GM20431 (cell line): ENCODE measurements around the gene TMEM150A.
"Not testable (repeated sequence)": the region's sequence is repeated elsewhere in the genome, so short reads cannot be mapped to it uniquely, and the experiment has no call there.

Experiments used
- in situ Hi-C: fragments of 300-500 bp; cut with MseI, MboI; formaldehyde crosslinking; loops from one replicate; pipeline ENCODE4 v1.15.0; 2020; ENCODE audit warnings: low sequenced_read_pairs; ENCODE audit not compliant: unreplicated experiment

Gene TMEM150A

DNA sequence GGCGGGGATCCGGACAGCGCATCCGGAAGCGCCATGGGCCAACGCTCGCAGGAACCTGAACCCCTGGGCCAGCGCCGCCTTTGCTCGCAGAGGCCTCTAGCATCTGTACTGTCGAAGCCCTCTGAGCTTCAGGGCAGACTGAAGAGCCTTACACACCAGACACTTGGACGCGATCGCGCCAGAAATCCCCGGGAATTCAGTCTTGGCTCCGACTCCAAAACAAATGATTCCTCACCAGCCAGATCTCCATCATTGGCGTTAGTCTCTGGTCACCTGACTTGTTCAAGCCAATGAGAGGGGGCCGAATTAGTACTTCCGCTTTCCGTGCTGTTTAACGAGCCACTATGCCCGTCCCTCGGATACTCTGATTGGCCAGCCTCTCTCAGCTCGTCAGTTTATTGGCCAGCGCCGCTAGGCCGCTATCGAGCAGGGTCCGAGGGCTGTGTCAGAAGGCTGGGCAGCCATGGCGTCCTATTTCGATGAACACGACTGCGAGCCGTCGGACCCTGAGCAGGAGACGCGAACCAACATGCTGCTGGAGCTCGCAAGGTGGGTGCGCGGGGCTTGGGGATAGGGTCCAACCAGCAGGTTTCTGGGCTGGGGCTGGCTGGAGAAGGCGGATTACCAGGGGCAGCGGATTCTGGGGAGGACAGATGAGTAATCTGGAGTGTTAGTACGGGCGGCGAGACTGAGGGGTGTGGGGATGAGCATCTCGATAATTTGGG is 7.0 kb downstream of the TMEM150A start, which contains the start of gene RNF181:
Gene RNF181 (plus strand): TSS at position 445 of the 725 bp plus-strand sequence. CDS start 19 bp downstream, at position 464.
- in situ Hi-C loops: no loop called here

DNA sequence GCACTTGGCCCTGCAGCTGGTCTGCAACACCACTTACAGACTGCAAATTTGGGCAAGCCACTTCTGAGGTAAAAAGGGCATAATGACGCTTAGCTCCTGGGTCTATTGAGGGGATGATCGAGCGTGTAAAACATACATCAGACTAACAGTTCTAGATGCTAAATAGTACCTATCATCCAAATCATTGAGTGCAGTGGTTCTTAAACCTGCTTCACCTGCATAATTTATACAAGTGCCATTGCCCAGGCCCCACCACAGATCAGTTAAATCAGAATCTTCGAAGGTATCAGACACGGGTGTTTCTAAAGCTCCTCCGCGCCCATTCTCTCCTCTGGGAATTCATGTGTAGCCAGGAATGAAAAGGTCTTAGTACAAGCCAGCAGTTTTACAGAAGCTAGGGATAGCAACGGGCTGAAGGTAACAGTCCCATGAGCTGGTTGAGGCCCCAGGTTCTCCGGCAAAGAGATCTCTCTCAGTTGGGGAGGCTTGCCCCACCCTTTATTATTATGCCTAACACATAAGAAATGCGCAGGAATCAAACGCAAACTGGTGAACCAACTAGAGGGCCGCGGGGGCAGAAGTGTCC is 7.7 kb downstream of the TMEM150A start:
- in situ Hi-C loops: no loop called here

DNA sequence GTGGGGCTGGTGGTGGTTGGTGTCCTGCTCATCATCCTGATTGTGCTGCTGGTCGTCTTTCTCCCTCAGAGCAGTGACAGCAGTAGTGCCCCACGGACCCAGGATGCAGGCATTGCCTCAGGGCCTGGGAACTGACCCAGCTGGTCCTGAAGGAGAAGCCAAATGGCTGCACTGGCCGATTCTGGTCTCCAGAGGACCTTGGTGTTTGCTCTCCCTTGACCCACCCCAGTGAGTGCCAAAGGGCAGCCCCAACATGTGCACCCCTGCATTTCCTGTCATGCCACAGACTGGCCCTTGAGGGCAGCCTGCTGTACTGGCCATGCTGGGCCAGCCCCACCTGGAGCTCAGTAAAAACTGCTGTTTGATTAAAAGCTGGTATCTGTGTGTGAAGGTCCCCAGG is 9.5 kb downstream of the TMEM150A start:
- in situ Hi-C loops: no loop called here

DNA sequence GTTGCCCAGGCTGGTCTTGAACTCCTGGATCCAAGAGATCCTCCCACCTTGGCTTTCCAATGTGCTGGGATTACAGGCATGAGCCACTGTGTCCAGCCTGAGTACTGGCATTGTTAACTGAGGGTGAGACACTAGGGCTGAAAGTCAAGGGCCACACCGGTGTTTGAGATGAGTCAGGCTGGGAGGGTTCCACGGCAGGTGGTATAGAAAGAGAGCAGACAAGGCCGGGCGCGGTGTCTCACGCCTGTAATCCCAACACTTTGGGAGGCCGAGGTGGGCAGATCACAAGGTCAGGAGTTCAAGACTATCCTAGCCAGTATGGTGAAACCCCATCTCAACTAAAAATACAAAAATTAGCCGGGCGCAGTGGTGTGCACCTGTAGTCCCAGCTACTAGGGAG is 10.2 kb downstream of the TMEM150A start:
- in situ Hi-C loops: not testable (repeated sequence)

DNA sequence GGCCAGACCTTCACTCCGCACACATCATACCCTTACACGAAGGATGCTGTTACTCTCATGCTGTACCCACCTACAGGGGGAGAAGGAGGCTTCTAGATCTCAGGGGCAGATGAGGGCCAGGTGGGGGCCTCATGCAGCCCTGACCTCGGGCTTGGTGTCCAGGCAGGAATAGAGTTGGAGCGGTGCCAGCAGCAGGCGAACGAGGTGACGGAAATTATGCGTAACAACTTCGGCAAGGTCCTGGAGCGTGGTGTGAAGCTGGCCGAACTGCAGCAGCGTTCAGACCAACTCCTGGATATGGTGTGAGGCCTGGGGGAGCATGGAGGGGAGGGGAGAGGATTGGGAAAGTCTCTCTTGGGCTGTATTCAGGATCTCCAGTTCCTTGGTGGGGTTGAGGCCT is 10.9 kb downstream of the TMEM150A start:
- in situ Hi-C loops: no loop called here

DNA sequence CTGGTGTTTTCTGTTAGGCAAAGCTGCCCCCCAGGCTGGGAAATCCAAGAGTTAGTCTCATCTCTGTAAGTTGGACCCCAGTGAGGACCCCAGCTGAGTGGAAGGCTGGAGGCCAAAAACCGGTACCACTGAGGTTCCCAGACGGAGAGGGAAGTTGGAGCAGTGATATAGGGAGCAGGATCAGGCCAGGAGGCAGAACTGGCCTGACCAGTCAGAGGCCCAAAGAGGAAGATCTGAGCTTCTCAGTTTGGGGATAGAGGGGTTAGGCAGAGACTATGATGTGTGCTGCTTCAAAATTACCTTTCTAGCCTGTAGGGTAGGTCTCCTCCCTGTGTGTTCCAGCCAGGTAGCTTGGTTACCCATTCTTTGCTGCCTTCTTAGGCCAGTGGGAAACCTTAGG is 11.5 kb downstream of the TMEM150A start:
- in situ Hi-C loops: no loop called here

DNA sequence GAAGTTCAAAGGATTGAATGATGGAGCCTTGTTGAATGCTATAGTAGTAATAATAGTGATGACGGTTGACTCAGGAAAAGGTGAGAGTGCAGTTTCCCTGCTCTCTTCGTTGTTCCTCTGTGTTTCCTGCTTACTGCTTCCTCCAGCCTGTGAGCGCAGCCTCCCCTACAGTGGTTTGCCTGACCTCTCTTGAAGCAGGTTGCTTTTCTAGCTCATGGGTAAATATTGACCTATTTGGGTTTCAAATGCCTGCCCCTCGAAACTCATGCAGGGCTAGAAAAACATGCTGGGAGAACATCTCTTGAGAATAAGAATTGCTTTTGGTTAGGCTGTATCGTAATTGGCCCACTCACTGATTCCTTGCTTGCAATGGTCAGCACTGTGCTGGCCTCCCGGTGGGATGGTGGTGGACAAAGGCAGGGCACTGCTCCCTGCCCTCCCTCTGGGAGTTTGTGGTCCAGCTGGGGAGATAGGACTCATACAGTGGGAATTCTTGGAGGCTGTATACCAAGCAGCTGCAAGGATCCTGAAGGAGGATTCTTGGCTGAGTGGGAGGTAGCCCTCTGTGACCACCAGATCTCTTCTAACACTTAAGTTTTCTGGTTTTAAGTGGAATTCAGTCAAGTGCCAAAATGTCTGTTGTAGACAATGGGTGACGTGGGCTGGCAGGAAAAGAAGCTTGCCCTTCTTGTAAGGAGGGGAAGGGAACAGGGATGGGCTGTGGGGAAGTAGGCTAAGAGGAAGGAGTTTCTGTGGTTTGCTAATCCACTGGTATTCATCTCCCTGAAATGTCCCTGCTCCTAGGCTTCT is 12.3 kb downstream of the TMEM150A start:
- in situ Hi-C loops: no loop called here

DNA sequence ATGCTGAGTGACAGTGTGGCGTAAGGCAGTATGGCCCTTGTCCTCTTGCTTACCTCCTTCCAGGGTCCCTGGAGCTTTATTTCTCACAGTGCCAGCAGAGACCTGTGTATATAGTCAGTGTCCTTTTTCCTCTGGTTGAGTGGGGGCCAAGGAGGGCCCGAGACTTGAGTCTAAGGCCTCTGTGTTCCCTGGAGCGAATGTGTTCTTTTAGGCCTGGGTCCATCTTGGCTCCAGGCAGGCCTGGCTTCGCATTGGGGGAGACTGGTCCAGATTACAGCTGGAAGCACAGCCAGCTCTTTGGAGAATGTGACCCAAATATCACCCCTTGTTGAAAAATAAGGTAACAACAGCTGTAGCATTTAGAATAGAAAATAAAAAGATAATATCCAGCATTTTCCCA is 13.3 kb downstream of the TMEM150A start:
- in situ Hi-C loops: no loop called here

DNA sequence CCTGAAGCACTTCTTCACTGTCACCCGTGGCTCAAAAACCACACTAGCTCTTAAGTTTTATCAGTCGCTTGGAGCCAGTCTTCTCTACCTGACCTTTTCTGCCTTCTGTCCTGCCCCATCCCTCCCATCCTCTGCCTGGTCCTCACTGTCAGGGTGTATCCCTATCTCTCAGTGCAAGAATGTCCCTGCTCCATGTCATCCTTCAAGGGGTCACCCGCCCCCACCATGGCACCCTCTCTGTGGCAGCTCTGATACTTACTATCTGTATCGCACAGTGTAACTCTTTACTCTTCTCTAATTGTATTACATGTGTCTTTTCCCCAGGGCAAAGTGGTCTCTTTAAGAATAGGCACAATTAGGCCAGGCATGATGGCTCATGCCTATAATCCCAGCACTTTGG is 13.9 kb downstream of the TMEM150A start:
- in situ Hi-C loops: no loop called here

DNA sequence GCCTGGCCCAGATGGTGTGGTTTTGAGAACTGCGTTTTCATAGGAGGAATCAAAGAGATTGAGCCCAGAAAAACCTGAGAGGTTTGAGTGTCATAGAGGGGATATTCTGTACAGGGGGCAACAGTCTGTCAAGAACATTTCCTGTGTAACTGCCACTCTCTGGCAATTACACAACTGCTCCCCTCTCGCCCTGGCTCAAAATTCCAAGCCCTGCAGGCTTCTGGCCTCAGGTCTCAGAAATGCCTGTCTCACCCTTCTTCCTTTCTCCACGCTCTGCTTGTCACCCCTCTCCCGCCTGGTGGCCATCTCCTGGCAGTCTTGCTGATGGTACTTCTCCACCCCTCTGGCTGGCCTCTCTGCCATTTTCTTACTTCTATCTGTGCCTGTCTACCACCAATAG is 14.3 kb downstream of the TMEM150A start:
- in situ Hi-C loops: no loop called here

DNA sequence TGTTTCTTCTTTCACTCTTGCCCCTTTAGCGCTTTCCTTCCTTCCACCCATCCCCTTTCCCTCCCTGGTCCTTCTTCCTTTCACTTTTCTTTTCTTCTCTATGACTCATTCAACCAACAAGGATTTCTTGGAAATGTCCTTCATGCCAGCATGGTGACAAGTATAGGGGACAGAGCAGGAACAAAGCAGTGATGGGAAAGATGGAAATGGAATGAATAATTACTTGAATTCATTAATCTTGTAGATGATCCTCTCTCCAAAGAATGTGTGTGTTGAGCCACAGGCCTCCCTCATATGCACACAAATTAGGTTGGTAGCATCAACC is 16.8 kb downstream of the TMEM150A start:
- in situ Hi-C loops: no loop called here

DNA sequence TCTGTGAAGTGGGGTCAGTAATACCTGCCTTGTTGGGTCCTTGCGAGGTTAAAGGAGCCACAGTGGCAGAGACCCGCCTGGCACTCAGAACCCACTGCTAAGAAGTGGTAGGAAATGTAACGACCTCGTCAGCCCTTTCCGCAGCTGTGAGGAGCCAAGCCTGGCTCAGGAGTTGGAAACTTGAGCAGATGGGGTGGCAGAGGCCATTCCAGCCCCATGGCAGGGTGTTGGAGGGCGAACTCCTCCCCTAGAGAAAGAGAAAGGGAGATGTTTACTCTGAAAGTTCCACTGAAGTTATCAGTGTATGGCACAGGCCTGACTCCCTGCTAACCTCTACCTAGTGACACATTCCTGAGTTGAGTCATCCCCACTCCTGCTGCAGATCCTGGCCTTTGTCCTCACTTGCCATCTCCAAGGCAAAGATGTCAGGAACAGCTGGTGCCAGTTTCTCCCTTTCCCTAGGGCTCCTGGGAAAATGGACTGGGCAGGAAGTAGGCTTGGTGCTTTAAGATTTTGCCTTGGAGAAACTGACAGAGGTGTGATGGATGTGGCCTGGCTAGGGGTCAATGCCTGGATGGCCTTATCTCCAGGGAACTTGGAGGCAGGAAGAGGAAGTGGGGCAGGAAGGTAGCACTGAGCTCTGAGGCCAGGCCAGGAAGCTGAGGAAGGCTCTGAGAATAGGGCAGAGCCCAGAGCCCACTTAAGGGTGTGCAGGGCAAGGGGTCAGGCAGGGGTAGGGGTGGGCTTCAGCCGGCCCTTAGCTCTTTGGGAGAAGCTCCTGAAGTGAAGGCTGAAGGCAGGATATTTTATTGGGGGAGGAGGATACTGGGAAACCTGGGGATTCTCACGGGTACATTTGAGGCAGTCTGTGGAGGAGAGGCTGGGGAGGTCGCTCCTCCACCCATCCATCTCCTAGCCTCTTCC is 17.4 kb downstream of the TMEM150A start:
- in situ Hi-C loops: no loop called here

DNA sequence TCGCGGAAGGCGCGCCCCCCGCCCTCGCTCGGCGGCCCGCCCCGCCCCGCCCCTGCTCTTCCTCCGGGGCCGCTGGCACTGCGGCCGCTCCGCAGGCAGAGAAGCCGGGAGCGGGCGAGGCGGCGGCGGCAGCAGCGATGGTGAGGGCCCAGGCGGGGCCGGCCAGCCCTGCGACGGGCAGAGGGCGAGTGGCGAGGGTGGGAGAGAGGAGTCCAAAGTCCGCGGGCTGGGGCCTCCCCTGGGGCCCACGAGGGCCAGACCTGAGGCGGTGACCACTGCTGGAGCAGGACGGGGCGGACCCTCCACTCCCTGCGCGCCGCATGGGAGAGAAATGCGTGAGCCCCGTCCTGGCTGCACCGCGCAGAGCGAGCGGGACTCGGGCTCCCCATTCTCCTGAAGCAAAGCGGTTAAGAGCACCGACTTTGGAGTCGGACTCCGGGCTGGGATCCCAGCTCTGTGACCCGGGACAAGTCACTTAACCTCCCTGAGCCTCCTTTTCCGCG is 18.1 kb downstream of the TMEM150A start, which contains the start of gene VAMP5:
Gene VAMP5 (plus strand): TSS at position 78 of the 503 bp plus-strand sequence. CDS start 60 bp downstream, at position 138.
- in situ Hi-C loops: no loop called here

DNA sequence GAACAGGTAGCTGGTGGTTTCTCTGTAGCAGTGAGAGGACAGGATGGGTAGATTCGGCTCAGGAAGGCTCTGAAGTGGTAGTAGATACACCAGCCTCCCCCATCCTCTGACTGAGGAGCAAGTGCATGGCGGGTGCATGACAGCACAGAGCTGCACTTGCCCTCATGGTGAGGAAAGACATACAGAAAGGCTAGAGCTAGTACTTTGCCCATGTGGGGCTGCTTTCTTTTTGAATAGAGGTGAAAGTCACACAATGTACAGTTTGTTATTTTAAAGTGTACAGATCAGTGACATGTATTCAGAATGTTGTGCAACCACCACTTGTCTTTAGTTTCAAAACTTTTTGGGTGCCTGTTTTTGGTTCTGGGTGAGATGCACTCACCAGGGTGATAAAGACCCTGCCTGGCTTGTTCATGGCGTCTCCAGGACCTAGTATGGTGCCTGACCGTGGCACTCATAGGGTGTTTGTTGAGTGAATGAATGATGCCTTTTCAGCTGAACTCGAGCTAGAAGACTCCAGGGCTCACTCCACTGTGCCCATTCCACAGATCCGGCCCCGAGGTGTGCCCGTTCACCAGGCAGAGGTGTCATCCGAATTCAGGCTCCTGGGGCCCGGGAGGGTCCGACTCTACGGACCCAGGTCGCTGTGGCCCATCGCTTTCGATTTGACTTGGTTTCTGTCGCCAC is 18.7 kb downstream of the TMEM150A start:
- in situ Hi-C loops: no loop called here

DNA sequence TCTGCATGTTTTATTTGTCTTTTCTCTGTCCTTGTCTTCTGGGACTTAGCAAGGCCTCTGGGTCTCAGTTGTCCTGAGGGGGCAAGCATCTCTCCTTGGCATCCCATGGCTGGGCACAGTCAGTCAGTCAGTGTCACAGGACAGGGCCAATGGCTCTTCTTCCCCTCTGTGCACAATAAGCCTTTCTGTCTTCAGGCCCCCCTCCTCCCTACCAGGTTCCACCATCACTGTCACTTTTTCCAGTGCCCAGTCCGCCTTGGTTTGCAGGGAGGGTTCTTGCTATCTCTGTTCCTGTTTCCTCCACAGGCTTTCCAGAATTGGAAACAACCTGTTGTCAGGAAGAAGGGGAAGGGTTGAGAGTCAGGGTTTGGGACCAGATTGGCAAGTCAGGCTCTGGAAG is 20.0 kb downstream of the TMEM150A start:
- in situ Hi-C loops: no loop called here

DNA sequence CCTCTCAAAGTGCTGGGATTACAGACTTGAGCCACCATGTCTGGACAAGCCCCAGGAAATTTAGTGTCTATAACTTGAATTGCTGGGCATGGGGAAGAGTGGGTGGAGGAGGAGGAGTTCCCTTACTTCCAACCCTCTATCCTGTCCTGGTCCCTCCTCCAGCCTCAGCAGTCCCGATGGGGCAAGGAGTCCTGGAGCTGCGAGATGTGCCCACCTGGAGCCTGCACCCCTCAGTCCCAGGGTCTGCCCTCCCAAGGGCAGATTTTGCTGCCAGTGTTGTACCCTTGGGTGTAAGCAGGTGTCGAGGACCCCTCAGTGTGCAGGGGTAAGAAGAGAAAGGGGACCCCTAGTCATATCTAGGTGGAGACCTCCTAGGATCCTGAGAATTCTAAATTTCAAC is 22.3 kb downstream of the TMEM150A start:
- in situ Hi-C loops: no loop called here

DNA sequence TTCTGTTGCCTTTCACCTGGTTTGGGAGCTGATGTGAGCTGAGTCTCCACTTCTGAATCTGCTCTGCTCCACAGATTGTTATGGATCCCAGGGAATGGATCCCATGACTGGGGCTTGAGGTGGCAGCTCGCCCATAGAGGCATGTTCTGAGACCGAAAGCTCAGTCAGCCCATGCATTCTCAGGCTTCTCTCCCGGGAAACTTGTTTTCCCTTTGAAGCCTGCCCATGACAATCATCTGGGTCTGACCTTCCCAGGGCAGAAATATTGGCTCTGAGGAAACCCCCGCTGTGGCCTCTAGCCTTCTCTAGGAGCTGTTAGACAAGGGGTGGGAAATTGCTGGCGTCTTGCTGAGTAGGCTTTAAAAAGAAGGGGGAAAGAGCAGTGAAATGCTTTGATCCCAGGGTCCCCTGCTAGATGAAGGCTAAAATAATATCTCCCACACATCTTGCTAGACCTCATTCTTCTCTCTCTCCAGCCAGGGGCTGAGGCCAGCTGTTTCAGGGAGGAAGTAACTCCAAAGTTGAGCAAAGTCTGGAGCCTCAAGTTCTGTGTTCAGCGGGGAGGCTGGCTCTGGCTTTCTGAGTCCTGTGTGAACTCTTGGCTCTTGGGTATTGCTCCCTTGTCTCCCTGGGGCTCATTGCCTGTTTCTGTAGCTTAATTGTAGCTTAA is 23.1 kb downstream of the TMEM150A start:
- in situ Hi-C loops: no loop called here

DNA sequence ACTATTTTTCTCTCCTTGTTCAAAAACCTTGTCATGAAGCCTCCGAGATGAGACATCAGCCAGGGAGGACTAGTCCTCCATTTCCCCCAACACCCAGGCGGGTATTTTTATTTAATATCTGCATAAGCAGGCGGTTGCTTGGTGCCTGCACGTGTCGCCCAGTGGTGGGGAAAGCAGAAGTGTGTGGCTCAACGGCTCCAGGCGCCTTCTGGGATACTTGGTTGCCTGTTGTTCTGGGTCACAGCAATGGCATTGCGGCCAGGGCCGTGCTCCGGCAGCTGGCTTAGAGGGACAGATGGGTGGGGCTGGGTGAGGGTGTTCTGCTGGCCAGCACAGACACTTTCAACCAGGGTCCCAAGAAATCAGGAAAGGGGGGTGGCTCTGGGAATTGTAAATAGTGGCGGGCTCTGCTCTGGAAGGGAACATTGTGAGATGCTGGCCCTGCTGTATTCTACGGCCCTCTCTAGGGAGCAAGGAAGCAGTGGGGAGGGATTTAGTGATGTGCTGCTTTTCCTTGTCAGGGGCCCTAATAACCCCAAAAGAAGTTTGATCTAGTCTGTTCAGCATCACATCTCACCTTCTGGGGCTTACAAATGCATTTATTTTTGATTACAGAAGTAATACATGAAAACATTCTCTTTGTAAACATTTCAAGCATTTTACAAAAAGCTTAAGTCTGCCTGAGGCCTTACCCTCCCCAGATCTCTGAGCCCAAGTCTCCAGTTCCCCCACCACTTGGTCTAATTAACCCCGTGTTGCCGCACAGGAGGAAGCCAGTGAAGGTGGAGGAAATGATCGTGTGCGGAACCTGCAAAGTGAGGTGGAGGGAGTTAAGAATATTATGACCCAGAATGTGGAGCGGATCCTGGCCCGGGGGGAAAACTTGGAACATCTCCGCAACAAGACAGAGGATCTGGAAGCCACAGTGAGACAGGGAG is 24.0 kb downstream of the TMEM150A start:
- in situ Hi-C loops: no loop called here
